Liver (tissue), 9 donors: ENCODE measurements around the gene WDR5. TPM values are rescaled to one million over a fixed set of nuclear protein-coding genes. Genes with fewer than 3 reads are reported as not detected.
A peak's percentile ranks its signal among the peaks of the same experiment; 100 is the strongest.

ENCODE experiments used
- DNase-seq: peaks from one replicate; pipeline ENCODE4 v3.0.0-alpha.2; 2017; ENCODE audit warnings: low spot score
- H3K27ac ChIP-seq, 2 donors: one replicate each; pipeline ENCODE4 v1.7.0; 2013; ENCODE audit warnings: inconsistent platforms in 2 of 2, low read length in 2 of 2, control low read depth in 1 of 2, low read depth in 1 of 2, mild to moderate bottlenecking in 1 of 2
- H3K27me3 ChIP-seq, 4 donors: one replicate each; pipeline versions ENCODE4 v1.6.1 to v1.7.0; 2013; ENCODE audit warnings: low read length in 3 of 4, inconsistent platforms in 1 of 4, mild to moderate bottlenecking in 1 of 4, moderate library complexity in 1 of 4; ENCODE audit not compliant: control insufficient read depth in 4 of 4, insufficient read depth in 4 of 4
- H3K36me3 ChIP-seq, 4 donors: one replicate each; pipeline versions ENCODE4 v1.6.1 to v1.7.0; 2013; ENCODE audit warnings: low read length in 3 of 4, mild to moderate bottlenecking in 3 of 4, low read depth in 1 of 4, moderate library complexity in 1 of 4; ENCODE audit not compliant: control insufficient read depth in 4 of 4, insufficient read depth in 3 of 4
- H3K4me1 ChIP-seq, 4 donors: one replicate each; pipeline versions ENCODE4 v1.6.1 to v1.7.0; 2013; ENCODE audit warnings: low read length in 3 of 4, mild to moderate bottlenecking in 3 of 4, moderate library complexity in 1 of 4; ENCODE audit not compliant: control insufficient read depth in 4 of 4, insufficient read depth in 4 of 4
- H3K4me3 ChIP-seq, 3 donors: one replicate each; pipeline versions ENCODE4 v1.6.1 to v1.7.0; 2013; ENCODE audit warnings: low read length in 3 of 3, control low read depth in 1 of 3, low read depth in 1 of 3, mild to moderate bottlenecking in 1 of 3
- H3K9ac ChIP-seq, 2 donors: one replicate each; pipeline ENCODE4 v1.7.0; 2013; ENCODE audit warnings: low read length in 2 of 2, mild to moderate bottlenecking in 2 of 2, moderate library complexity in 2 of 2, control low read depth in 1 of 2, low read depth in 1 of 2
- H3K9me3 ChIP-seq, 4 donors: one replicate each; pipeline versions ENCODE4 v1.6.1 to v1.7.0; 2013; ENCODE audit warnings: low read length in 3 of 4; ENCODE audit not compliant: control insufficient read depth in 4 of 4
- ATF3 ChIP-seq: IDR thresholded peaks from 2 replicates; pipeline ENCODE4 v1.6.1; 2016; ENCODE audit warnings: antibody characterized with exemption
- CTCF ChIP-seq: fragments of 150-350 bp; IDR thresholded peaks from 2 replicates; pipeline ENCODE4 v1.5.1; 2017; ENCODE audit warnings: improper control_type of control experiment, low read depth, low read length; ENCODE audit not compliant: missing input control
- EGR1 ChIP-seq, 2 donors: IDR thresholded peaks; 2 replicates each; pipeline ENCODE4 v1.6.1; 2016 to 2018; ENCODE audit warnings: antibody characterized with exemption in 2 of 2, low read depth in 2 of 2
- FOXA1 ChIP-seq: IDR thresholded peaks from 2 replicates; pipeline ENCODE4 v1.6.1; 2016; ENCODE audit warnings: antibody characterized with exemption
- FOXA2 ChIP-seq: IDR thresholded peaks from 2 replicates; pipeline ENCODE4 v1.6.1; 2016; ENCODE audit warnings: antibody characterized with exemption
- GABPA ChIP-seq, 2 donors: IDR thresholded peaks in 1 of 2; conservative IDR thresholded peaks in 1 of 2; 2 replicates each; pipeline ENCODE4 v1.6.1; 2016; ENCODE audit warnings: antibody characterized with exemption in 2 of 2, mild to moderate bottlenecking in 1 of 2, moderate library complexity in 1 of 2
- HNF4A ChIP-seq, 2 donors: conservative IDR thresholded peaks; 2 replicates each; pipeline ENCODE4 v1.6.1; 2016; ENCODE audit warnings: antibody characterized with exemption in 2 of 2, mild to moderate bottlenecking in 2 of 2
- HNF4G ChIP-seq: IDR thresholded peaks from 2 replicates; pipeline ENCODE4 v1.6.1; 2016; ENCODE audit warnings: antibody characterized with exemption
- JUND ChIP-seq, 2 donors: IDR thresholded peaks; 2 replicates each; pipeline ENCODE4 v1.6.1; 2016; ENCODE audit warnings: antibody characterized with exemption in 2 of 2
- MAX ChIP-seq: IDR thresholded peaks from 2 replicates; pipeline ENCODE4 v1.6.1; 2016; ENCODE audit warnings: antibody characterized with exemption
- NR2F2 ChIP-seq: IDR thresholded peaks from 2 replicates; pipeline ENCODE4 v1.6.1; 2016; ENCODE audit warnings: antibody characterized with exemption
- RAD21 ChIP-seq, 2 donors: IDR thresholded peaks; 2 replicates each; pipeline ENCODE4 v1.6.1; 2016; ENCODE audit warnings: antibody characterized with exemption in 2 of 2, mild to moderate bottlenecking in 2 of 2
- REST ChIP-seq: IDR thresholded peaks from 2 replicates; pipeline ENCODE4 v1.6.1; 2016; ENCODE audit warnings: antibody characterized with exemption, mild to moderate bottlenecking
- RXRA ChIP-seq, 2 donors: IDR thresholded peaks; 2 replicates each; pipeline ENCODE4 v1.6.1; 2017 to 2018; ENCODE audit warnings: antibody characterized with exemption in 2 of 2, mild to moderate bottlenecking in 1 of 2
- SP1 ChIP-seq: IDR thresholded peaks from 2 replicates; pipeline ENCODE4 v1.6.1; 2018; ENCODE audit warnings: antibody characterized with exemption, mild to moderate bottlenecking
- TAF1 ChIP-seq: conservative IDR thresholded peaks from 2 replicates; pipeline ENCODE4 v1.6.1; 2016; ENCODE audit warnings: antibody characterized with exemption, mild to moderate bottlenecking
- YY1 ChIP-seq: IDR thresholded peaks from 2 replicates; pipeline ENCODE4 v1.6.1; 2016; ENCODE audit warnings: antibody characterized with exemption, mild to moderate bottlenecking
- ZBTB33 ChIP-seq: IDR thresholded peaks from 2 replicates; pipeline ENCODE4 v1.6.1; 2016; ENCODE audit warnings: antibody characterized with exemption
- WGBS: extraction: QIAGEN DNeasy Blood & Tissue Kit; methylation state at CpG from one replicate; pipeline ENCODE4 v1.1.7; 2013; 5-methylcytosine and 5-hydroxymethylcytosine counted together
- polyA plus RNA-seq, 2 donors: library from polyadenylated mRNA; stranded (reverse) in 1 of 2; unstranded in 1 of 2; fragments of 200-250 nt in 1 of 2; fragments of >200 nt in 1 of 2; fragmentation: Nextera tagmentation in 1 of 2; extraction: Ambion mirVana in 1 of 2; gene quantifications; one replicate each; pipeline versions ENCODE4 v1.2.1 to v1.2.3, GENCODE V29; 2013 to 2015
- total RNA-seq, 2 donors: library from RNA; depleted of rRNA; stranded (reverse); fragments of >200 nt; gene quantifications; one replicate each; pipeline ENCODE4 v1.2.3, GENCODE V29; 2014
- donor health status: healthy.
- donor health status: healthy.
- donor health status: healthy.
- donor health status: healthy.
- donor health status: healthy.

Gene WDR5
- total and polyA plus RNA-seq, 4 donors: 11.1 to 21.6 (median 14.6) TPM

GRCh38 chr9:134162212-134162775, 26.4 kb downstream of the WDR5 start (continued):
- no peak for TF ChIP-seq REST

GRCh38 chr9:134162926-134163370, 27.1 kb downstream of the WDR5 start:
- 46% methylated on average over 24 of the region's 24 CpGs for WGBS
- no peak overlapping the region for H3K27ac ChIP-seq
- TF ChIP-seq EGR1 (IDR thresholded peaks at IDR 0.05; ENCODE audit: low read depth in 2 of 2) (no peak), TAF1 (no peak), FOXA2 (no peak), YY1 (no peak), JUND (IDR thresholded peaks at IDR 0.05) (no peak), SP1 (no peak), MAX (no peak), REST (no peak), ZBTB33 (no peak), HNF4G (no peak), GABPA (IDR thresholded peaks at IDR 0.05 in 1 of 2, conservative IDR thresholded peaks at IDR 0.05 in 1 of 2) (no peak), RAD21 (IDR thresholded peaks at IDR 0.05) (no peak), CTCF (no peak), RXRA (IDR thresholded peaks at IDR 0.05) (no peak), ATF3 (no peak), FOXA1 (no peak), HNF4A (conservative IDR thresholded peaks at IDR 0.05) (no peak), NR2F2 (no peak)
- H3K27me3 ChIP-seq: no peaks in the 10 kb centered on the region
- peak overlapping the region; percentile 5 to 43 (median 33) for H3K4me3 ChIP-seq
- DNase-seq: no peak
- peak overlapping the region in 1 of 2 donors; percentile 31 for H3K9ac ChIP-seq
- H3K36me3 ChIP-seq: peaks cover 0 to 12% (median 8%) of the 10 kb centered on the region in 4 donors
- H3K9me3 ChIP-seq: no peaks in the 10 kb centered on the region
- H3K4me1 ChIP-seq: peaks cover 12 to 18% (median 14%) of the 10 kb centered on the region in 4 donors
